BLaER1 (cell line): ENCODE measurements around the gene CDH13.
A peak's percentile ranks its signal among the peaks of the same experiment; 100 is the strongest.

Source experiments
- H3K27ac ChIP-seq: shearing (Covaris generic); formaldehyde crosslinking; 2 replicates; pipeline ENCODE4 v1.8.1; 2022
- H3K27me3 ChIP-seq: shearing (Covaris generic); formaldehyde crosslinking; 2 replicates; pipeline ENCODE4 v1.8.1; 2022
- H3K36me3 ChIP-seq: shearing (Covaris generic); formaldehyde crosslinking; 2 replicates; pipeline ENCODE4 v1.8.1; 2022
- H3K4me1 ChIP-seq: shearing (Covaris generic); formaldehyde crosslinking; 2 replicates; pipeline ENCODE4 v1.8.1; 2022
- H3K4me2 ChIP-seq: shearing (Covaris generic); formaldehyde crosslinking; 2 replicates; pipeline ENCODE4 v1.8.1; 2022
- H3K4me3 ChIP-seq: shearing (Covaris generic); formaldehyde crosslinking; 2 replicates; pipeline ENCODE4 v1.8.1; 2022
- H3K9ac ChIP-seq: shearing (Covaris generic); formaldehyde crosslinking; 2 replicates; pipeline ENCODE4 v1.8.1; 2022
- H3K9me3 ChIP-seq: shearing (Covaris generic); formaldehyde crosslinking; 2 replicates; pipeline ENCODE4 v1.8.1; 2022
- H4K20me1 ChIP-seq: shearing (Covaris generic); formaldehyde crosslinking; 2 replicates; pipeline ENCODE4 v1.8.1; 2022
- Cebpa-rat ChIP-seq: shearing (Covaris generic); IDR thresholded peaks from 2 replicates; pipeline ENCODE4 v1.8.1; 2022

The CDH13 gene

GRCh38 chr16:83681381-83681956, 1054.7 kb downstream of the CDH13 start:
- H3K27ac ChIP-seq, result no peak overlapping the region
- no peaks in the 10 kb centered on the region for H3K36me3 ChIP-seq
- H3K4me3 ChIP-seq, result no peak overlapping the region
- no peaks in the 10 kb centered on the region for H4K20me1 ChIP-seq
- TF ChIP-seq Cebpa-rat, result no peak
- H3K4me1 ChIP-seq, result peaks cover 41% of the 10 kb centered on the region
- peak overlapping the region; percentile 39 for H3K4me2 ChIP-seq
- no peaks in the 10 kb centered on the region for H3K9me3 ChIP-seq
- no peaks in the 10 kb centered on the region for H3K27me3 ChIP-seq
- no peak overlapping the region for H3K9ac ChIP-seq

DNA sequence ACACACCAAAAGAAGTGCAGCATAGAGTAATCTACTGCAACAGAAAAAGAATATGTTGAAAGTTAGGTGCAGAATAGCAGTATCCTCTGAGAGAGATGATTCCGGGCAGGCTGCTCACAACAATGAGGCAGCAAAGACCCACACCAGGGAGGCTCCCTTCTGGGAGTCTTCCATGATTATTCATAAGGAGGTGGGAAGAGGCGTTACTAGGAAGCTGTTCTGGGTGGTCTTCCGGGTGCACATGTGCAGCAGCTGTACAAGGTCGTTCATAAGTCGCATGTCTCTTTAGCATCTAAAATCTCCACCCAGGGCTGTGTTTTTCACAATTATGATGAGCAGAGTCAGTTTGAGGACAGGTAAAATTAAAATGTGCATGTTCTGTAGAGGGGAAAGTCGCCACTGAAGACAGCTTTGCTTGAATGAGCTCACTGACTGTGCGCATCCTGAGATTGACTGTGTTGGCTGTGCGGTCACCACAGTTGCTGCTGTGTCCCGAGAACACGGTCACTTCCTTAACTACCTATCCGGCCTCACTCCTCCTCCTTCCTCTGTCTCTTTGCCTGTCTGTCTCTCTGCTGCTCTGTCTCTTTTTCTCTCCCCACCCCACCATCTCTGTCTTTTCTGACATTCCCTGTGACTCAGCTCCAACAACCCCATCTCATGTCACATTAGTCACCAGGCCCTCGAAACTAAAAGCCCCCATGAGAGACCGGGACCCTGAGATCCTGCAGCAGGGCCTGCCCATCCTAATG, 1055.5 kb downstream of the CDH13 start:
- TF ChIP-seq Cebpa-rat, result no peak
- H3K27ac ChIP-seq, result no peak overlapping the region

GRCh38 chr16:83682868-83683235, 1056.1 kb downstream of the CDH13 start:
- Histone ChIP-seq H3K4me3 (no peak overlapping the region), H4K20me1 (no peaks in the 10 kb centered on the region), H3K27me3 (no peaks in the 10 kb centered on the region), H3K36me3 (no peaks in the 10 kb centered on the region), H3K9ac (no peak overlapping the region), H3K4me1 (peaks cover 47% of the 10 kb centered on the region), H3K4me2 (peak overlapping the region; percentile 39), H3K27ac (no peak overlapping the region), H3K9me3 (no peaks in the 10 kb centered on the region)
- no peak for TF ChIP-seq Cebpa-rat

More for the DNA sequence above, 1055.5 kb downstream of the CDH13 start:
- no peaks in the 10 kb centered on the region for H3K27me3 ChIP-seq
- H3K36me3 ChIP-seq, result no peaks in the 10 kb centered on the region
- peaks cover 42% of the 10 kb centered on the region for H3K4me1 ChIP-seq
- no peak overlapping the region for H3K4me3 ChIP-seq
- peak overlapping the region; percentile 39 for H3K4me2 ChIP-seq
- H3K9me3 ChIP-seq, result no peaks in the 10 kb centered on the region
- H4K20me1 ChIP-seq, result no peaks in the 10 kb centered on the region
- H3K9ac ChIP-seq, result no peak overlapping the region

GRCh38 chr16:83685615-83686165, 1058.9 kb downstream of the CDH13 start:
- no peak for TF ChIP-seq Cebpa-rat
- H3K4me2 ChIP-seq, result peak overlapping the region; percentile 49

DNA sequence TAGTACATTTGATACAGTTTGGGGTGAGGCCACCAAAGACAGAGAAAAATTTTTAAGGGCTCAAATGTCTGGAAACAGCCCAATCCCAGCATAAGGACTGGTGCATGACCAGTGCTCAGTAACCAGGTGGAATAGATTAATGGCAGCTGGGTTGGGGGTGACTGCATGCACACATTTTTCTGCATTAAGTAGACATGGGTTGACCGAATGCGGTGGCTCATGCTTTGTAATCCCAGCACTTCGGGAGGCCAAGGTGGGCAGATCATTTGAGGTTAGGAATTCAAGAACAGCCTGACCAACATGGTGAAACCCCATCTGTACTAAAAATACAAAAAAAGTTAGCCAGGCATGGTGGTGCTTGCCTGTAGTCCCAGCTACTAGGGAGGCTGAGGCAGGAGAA, 1060.0 kb downstream of the CDH13 start:
- Histone ChIP-seq H3K27me3 (no peaks in the 10 kb centered on the region), H3K4me3 (no peak overlapping the region), H4K20me1 (no peaks in the 10 kb centered on the region), H3K9me3 (no peaks in the 10 kb centered on the region), H3K27ac (no peak overlapping the region), H3K9ac (no peak overlapping the region), H3K4me1 (peaks cover 36% of the 10 kb centered on the region), H3K4me2 (no peak overlapping the region), H3K36me3 (no peaks in the 10 kb centered on the region)
- TF ChIP-seq Cebpa-rat, result no peak

More at GRCh38 chr16:83685615-83686165, 1058.9 kb downstream of the CDH13 start:
- Histone ChIP-seq H3K9ac (no peak overlapping the region), H3K36me3 (no peaks in the 10 kb centered on the region), H4K20me1 (no peaks in the 10 kb centered on the region), H3K27ac (no peak overlapping the region), H3K4me3 (no peak overlapping the region), H3K27me3 (no peaks in the 10 kb centered on the region), H3K9me3 (no peaks in the 10 kb centered on the region), H3K4me1 (peaks cover 43% of the 10 kb centered on the region)

DNA sequence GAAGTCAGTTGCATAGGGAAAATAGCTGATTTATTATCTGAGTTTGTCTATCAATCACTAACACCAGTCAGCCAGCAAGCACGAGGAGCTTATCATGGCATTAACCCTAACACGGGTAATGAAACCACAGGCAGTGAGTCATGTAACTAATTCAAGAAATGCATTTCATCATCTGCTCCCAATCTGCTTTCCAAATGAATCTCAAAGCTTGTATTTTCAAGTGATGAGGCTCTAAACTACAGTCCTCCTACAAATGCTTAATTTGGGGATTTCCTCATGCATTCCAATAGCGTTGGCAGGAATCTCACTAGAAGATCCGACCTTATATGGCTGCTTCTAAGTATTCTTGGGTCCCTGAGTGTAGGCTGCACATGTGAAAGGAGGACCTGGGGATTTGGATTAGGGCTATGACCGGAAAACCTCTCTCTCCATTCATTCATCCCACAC, 1062.6 kb downstream of the CDH13 start:
- no peaks in the 10 kb centered on the region for H3K36me3 ChIP-seq
- peaks cover 21% of the 10 kb centered on the region for H3K4me1 ChIP-seq
- no peak overlapping the region for H3K4me2 ChIP-seq
- no peaks in the 10 kb centered on the region for H3K9me3 ChIP-seq
- H3K27me3 ChIP-seq, result no peaks in the 10 kb centered on the region
- no peak for TF ChIP-seq Cebpa-rat
- H3K27ac ChIP-seq, result no peak overlapping the region
- H3K4me3 ChIP-seq, result no peak overlapping the region
- H4K20me1 ChIP-seq, result no peaks in the 10 kb centered on the region
- no peak overlapping the region for H3K9ac ChIP-seq

GRCh38 chr16:83692224-83692623, 1065.5 kb downstream of the CDH13 start:
- Histone ChIP-seq H3K27ac (no peak overlapping the region), H3K4me1 (peaks cover 7% of the 10 kb centered on the region; the same call in 1 of the 2 replicates), H3K9me3 (no peaks in the 10 kb centered on the region), H3K4me2 (no peak overlapping the region), H3K4me3 (no peak overlapping the region), H3K27me3 (no peaks in the 10 kb centered on the region), H4K20me1 (no peaks in the 10 kb centered on the region), H3K36me3 (no peaks in the 10 kb centered on the region), H3K9ac (no peak overlapping the region)
- TF ChIP-seq Cebpa-rat, result no peak

GRCh38 chr16:83698964-83699363, 1072.2 kb downstream of the CDH13 start:
- no peaks in the 10 kb centered on the region for H4K20me1 ChIP-seq
- no peak overlapping the region for H3K4me3 ChIP-seq
- no peaks in the 10 kb centered on the region for H3K27me3 ChIP-seq
- H3K4me1 ChIP-seq, result no peaks in the 10 kb centered on the region
- H3K36me3 ChIP-seq, result no peaks in the 10 kb centered on the region
- no peak for TF ChIP-seq Cebpa-rat
- H3K27ac ChIP-seq, result no peak overlapping the region
- no peak overlapping the region for H3K4me2 ChIP-seq
- H3K9ac ChIP-seq, result no peak overlapping the region
- H3K9me3 ChIP-seq, result no peaks in the 10 kb centered on the region

GRCh38 chr16:83699817-83700216, 1073.0 kb downstream of the CDH13 start:
- Histone ChIP-seq H3K4me2 (no peak overlapping the region), H3K27ac (no peak overlapping the region), H3K9ac (no peak overlapping the region), H3K4me1 (no peaks in the 10 kb centered on the region), H3K9me3 (no peaks in the 10 kb centered on the region), H3K4me3 (no peak overlapping the region), H3K36me3 (no peaks in the 10 kb centered on the region), H3K27me3 (no peaks in the 10 kb centered on the region), H4K20me1 (no peaks in the 10 kb centered on the region)
- TF ChIP-seq Cebpa-rat, result no peak

DNA sequence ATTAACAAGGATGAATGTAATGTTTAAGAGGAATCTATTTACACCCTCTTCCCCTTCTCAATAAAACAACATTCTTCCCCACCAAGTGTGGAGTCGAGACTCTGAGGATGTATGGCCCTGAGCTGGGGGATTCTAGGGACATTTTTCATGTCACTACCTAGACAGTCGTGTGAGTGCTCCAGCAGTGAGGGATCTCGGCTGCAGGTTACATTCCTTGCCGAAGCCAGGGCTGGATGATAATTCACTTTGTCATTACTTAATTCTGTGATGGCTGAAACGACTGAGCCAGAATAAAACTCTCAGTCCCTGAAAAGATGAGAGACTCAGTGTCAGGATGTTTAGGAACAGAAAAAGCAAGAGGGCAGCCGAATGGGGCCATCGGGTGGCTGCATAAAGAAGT, 1074.1 kb downstream of the CDH13 start:
- no peak overlapping the region for H3K4me3 ChIP-seq
- no peaks in the 10 kb centered on the region for H4K20me1 ChIP-seq
- no peak overlapping the region for H3K9ac ChIP-seq
- no peak for TF ChIP-seq Cebpa-rat
- no peak overlapping the region for H3K4me2 ChIP-seq
- H3K27ac ChIP-seq, result no peak overlapping the region
- no peaks in the 10 kb centered on the region for H3K27me3 ChIP-seq
- H3K36me3 ChIP-seq, result no peaks in the 10 kb centered on the region
- H3K9me3 ChIP-seq, result no peaks in the 10 kb centered on the region
- H3K4me1 ChIP-seq, result no peaks in the 10 kb centered on the region
